Measurements from ENCODE around the gene MTFR1L. TPM values are rescaled to one million over a fixed set of nuclear protein-coding genes. Genes with fewer than 3 reads are reported as not detected.
A peak's percentile ranks its signal among the peaks of the same experiment; 100 is the strongest.

MTFR1L gene
- total RNA-seq, 1 experiment from 2014 or later, result 28.9 TPM

DNA sequence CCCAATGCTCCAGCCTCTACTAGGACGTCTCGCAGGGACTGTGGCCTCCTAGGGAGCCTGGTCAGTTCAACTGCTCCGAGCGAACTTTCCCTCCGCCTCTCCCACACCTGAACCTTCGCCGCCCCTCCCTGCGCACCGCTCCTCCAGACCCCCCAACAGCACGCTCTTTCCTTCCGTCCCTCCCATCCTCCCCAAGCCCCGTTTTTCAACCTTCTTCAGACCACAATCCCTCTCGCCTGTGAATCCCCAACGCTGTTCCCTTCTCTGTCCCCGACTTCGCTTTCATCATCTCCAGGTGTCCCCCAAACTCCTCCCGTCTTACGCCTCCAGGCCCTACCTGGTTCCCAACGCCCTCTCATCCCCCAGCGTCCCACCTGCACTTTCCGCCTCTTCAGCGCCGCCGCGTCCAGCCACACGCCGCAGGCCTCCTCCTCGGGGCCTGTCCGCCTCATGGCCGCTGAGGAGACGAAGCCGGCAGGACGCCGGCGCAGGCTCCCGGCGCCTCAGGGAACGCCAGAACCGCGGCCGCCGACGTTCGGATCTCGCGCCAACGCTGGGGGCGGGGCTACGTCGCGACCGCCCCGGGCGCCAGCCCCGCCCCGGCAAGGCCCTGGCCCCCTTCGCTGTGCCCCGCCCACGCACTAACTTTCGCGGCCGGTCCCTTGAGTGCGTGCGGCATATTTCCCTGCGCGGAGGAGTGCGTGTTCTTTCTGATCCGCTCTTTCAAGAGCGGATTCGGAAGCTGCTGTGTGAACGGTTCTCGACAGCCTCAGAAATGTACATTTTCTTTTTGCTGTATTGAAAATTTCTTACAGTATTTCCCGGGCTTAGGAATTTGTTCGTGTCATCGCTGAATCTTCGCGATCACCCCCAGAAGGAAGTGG, 39.4 kb downstream of the MTFR1L start, which contains the start of gene AUNIP (continued):
- TF ChIP-seq, protein P1, sequence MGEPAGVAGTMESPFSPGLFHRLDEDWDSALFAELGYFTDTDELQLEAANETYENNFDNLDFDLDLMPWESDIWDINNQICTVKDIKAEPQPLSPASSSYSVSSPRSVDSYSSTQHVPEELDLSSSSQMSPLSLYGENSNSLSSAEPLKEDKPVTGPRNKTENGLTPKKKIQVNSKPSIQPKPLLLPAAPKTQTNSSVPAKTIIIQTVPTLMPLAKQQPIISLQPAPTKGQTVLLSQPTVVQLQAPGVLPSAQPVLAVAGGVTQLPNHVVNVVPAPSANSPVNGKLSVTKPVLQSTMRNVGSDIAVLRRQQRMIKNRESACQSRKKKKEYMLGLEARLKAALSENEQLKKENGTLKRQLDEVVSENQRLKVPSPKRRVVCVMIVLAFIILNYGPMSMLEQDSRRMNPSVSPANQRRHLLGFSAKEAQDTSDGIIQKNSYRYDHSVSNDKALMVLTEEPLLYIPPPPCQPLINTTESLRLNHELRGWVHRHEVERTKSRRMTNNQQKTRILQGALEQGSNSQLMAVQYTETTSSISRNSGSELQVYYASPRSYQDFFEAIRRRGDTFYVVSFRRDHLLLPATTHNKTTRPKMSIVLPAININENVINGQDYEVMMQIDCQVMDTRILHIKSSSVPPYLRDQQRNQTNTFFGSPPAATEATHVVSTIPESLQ (CRISPR knock-in tag; IDR thresholded peaks at IDR 0.05), result no peak
- TF ChIP-seq ZBTB21 (CRISPR knock-in tag; IDR thresholded peaks at IDR 0.05; ENCODE audit: borderline replicate concordance), result no peak
- peak; percentile 76; the same call in 1 of the 2 replicates for TF ChIP-seq ZNF416 (CRISPR knock-in tag; IDR thresholded peaks at IDR 0.05)
- TF ChIP-seq SMAD4 (CRISPR knock-in tag; IDR thresholded peaks at IDR 0.05), result 0 out of 2 replicates have a peak, but pooled peaks have one; percentile 38
- no peak for TF ChIP-seq MXD4 (CRISPR knock-in tag; IDR thresholded peaks at IDR 0.05; ENCODE audit: borderline replicate concordance)
- TF ChIP-seq, protein P2, sequence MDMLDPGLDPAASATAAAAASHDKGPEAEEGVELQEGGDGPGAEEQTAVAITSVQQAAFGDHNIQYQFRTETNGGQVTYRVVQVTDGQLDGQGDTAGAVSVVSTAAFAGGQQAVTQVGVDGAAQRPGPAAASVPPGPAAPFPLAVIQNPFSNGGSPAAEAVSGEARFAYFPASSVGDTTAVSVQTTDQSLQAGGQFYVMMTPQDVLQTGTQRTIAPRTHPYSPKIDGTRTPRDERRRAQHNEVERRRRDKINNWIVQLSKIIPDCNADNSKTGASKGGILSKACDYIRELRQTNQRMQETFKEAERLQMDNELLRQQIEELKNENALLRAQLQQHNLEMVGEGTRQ (CRISPR knock-in tag; IDR thresholded peaks at IDR 0.05), result no peak
- TF ChIP-seq ZNF232 (CRISPR knock-in tag; IDR thresholded peaks at IDR 0.05), result no peak; the same call in 1 of the 2 replicates

DNA sequence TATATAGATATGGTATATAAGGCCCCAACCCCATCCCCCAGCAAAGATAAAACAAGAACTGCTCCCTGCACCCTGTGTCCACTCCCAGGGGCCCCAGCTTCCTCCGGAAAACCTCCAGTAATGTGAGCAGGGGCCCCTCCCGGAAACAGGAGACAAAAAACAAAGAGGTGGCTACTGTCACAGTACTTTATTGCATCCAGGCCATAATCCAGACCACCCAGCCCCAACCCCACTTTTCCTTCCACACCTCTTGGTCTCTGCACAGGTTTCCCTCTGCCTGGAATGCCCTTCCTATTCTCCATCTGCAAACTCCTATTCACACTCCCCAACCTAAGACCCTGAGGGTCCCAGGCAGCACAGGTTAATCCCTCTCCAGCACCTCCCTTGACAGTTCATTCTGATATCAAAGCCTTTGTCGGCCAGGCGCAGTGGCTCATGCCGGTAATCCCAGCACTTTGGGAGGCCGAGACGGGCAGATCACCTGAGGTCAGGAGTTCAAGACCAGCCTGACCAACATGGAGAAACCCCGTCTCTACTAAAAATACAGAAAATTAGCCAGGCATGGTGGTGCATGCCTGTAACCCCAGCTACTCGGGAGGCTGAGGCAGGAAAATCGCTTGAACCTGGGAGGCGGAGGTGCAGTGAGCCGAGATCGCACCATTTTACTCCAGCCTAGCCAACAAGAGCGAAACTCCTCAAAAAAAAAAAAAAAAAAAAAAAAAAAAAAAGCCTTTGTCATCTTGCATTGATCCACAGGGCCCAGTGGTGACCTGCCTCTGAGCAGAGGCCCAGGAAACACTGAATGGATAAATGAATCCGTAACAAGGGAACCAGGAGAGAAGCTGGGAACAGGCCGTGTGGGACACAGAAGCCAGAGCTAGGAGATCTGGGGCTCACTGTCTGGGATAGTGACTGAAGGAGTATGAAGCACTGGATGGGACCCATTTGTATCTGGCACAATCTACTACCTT, 41.8 kb downstream of the MTFR1L start:
- Mint-ChIP-seq H3K27ac (no peak overlapping the region; the same call in 1 of the 2 replicates), H3K4me1 (peaks cover 13% of the 10 kb centered on the region), H3K4me3 (no peak overlapping the region), H3K36me3 (peaks cover 6% of the 10 kb centered on the region; the same call in 1 of the 2 replicates), H3K27me3 (ENCODE audit: low read depth) (no peaks in the 10 kb centered on the region), H3K9me3 (no peaks in the 10 kb centered on the region)
- ATAC-seq, result no peak
- ChIA-PET POLR2A (interaction anchor here (1.0 kb wide), 1 partner anchor 13 kb away, joined by 5 read pairs; no protein-coding TSS in a partner anchor), CTCF (interaction anchor here (0.6 to 1.3 kb wide), 2 partner anchors 34 to 356 kb away, joined by 3 to 9 read pairs; no protein-coding TSS in a partner anchor)
- no peak for DNase-seq (ENCODE audit: low spot score)
- no peak for TF ChIP-seq IRF2 (CRISPR knock-in tag; IDR thresholded peaks at IDR 0.05; ENCODE audit: borderline replicate concordance, low read depth)

DNA sequence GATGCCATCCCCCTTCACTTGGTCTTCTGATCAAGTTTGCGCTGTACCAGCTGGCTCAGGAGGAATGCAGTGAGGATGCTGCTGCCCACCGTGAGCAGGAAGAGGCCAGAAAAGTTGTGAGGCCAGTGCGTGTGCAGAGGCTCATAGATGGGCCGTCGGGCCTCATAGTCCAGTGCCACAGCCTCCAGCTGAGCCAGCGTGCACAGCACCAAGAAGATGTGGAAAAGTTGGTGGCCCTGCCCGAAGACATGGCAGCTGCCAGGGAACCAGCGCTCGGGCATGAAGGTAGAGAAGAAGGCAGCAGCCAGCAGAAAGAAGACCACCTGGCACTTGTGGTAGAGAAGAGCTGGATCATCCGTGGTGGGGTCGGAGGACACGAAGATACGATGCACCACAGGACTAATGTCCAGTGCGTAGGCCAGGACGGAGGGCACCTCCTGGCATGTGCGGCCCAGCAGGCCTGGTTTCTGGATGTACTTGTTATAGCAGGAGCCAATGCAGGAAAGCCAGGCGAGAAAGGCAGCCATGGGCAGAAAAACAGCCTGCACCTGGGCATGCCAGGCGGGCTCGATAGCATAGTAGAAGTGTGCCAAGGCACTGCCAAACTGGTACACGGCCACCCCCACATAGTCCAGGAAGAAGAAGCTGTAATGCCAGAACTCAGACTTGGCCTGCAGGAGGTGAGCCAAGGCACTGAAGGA, 43.2 kb downstream of the MTFR1L start:
- Mint-ChIP-seq H3K27me3 (ENCODE audit: low read depth) (no peaks in the 10 kb centered on the region), H3K36me3 (peaks cover 6% of the 10 kb centered on the region; the same call in 1 of the 2 replicates), H3K27ac (no peak overlapping the region), H3K4me1 (peaks cover 19% of the 10 kb centered on the region), H3K4me3 (no peak overlapping the region), H3K9me3 (no peaks in the 10 kb centered on the region)
- no peak for DNase-seq (ENCODE audit: low spot score)
- ChIA-PET CTCF (interaction anchor here (2.1 kb wide), 2 partner anchors 12 to 32 kb away, joined by 8 to 10 read pairs; partner anchors contain the start of gene PAQR7), POLR2A (interaction anchor here (1.0 kb wide), 1 partner anchor 12 kb away, joined by 5 read pairs; no protein-coding TSS in a partner anchor)
- no peak for ATAC-seq
- TF ChIP-seq, protein P3, sequence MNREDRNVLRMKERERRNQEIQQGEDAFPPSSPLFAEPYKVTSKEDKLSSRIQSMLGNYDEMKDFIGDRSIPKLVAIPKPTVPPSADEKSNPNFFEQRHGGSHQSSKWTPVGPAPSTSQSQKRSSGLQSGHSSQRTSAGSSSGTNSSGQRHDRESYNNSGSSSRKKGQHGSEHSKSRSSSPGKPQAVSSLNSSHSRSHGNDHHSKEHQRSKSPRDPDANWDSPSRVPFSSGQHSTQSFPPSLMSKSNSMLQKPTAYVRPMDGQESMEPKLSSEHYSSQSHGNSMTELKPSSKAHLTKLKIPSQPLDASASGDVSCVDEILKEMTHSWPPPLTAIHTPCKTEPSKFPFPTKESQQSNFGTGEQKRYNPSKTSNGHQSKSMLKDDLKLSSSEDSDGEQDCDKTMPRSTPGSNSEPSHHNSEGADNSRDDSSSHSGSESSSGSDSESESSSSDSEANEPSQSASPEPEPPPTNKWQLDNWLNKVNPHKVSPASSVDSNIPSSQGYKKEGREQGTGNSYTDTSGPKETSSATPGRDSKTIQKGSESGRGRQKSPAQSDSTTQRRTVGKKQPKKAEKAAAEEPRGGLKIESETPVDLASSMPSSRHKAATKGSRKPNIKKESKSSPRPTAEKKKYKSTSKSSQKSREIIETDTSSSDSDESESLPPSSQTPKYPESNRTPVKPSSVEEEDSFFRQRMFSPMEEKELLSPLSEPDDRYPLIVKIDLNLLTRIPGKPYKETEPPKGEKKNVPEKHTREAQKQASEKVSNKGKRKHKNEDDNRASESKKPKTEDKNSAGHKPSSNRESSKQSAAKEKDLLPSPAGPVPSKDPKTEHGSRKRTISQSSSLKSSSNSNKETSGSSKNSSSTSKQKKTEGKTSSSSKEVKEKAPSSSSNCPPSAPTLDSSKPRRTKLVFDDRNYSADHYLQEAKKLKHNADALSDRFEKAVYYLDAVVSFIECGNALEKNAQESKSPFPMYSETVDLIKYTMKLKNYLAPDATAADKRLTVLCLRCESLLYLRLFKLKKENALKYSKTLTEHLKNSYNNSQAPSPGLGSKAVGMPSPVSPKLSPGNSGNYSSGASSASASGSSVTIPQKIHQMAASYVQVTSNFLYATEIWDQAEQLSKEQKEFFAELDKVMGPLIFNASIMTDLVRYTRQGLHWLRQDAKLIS (CRISPR knock-in tag; IDR thresholded peaks at IDR 0.05; ENCODE audit: borderline replicate concordance), result no peak
- TF ChIP-seq SMAD4 (CRISPR knock-in tag; IDR thresholded peaks at IDR 0.05) (no peak), MYBL2 (CRISPR knock-in tag; IDR thresholded peaks at IDR 0.05) (no peak), FOXP1 (CRISPR knock-in tag; IDR thresholded peaks at IDR 0.05; ENCODE audit: borderline replicate concordance) (no peak), NR1H2 (CRISPR knock-in tag; IDR thresholded peaks at IDR 0.05) (no peak), ATF1 (CRISPR knock-in tag; IDR thresholded peaks at IDR 0.05) (no peak), JAZF1 (CRISPR knock-in tag; IDR thresholded peaks at IDR 0.05) (no peak), ZNF423 (CRISPR knock-in tag; IDR thresholded peaks at IDR 0.05) (no peak), SMAD3 (CRISPR knock-in tag; IDR thresholded peaks at IDR 0.05; ENCODE audit: borderline replicate concordance) (no peak)
- TF ChIP-seq, protein P4, sequence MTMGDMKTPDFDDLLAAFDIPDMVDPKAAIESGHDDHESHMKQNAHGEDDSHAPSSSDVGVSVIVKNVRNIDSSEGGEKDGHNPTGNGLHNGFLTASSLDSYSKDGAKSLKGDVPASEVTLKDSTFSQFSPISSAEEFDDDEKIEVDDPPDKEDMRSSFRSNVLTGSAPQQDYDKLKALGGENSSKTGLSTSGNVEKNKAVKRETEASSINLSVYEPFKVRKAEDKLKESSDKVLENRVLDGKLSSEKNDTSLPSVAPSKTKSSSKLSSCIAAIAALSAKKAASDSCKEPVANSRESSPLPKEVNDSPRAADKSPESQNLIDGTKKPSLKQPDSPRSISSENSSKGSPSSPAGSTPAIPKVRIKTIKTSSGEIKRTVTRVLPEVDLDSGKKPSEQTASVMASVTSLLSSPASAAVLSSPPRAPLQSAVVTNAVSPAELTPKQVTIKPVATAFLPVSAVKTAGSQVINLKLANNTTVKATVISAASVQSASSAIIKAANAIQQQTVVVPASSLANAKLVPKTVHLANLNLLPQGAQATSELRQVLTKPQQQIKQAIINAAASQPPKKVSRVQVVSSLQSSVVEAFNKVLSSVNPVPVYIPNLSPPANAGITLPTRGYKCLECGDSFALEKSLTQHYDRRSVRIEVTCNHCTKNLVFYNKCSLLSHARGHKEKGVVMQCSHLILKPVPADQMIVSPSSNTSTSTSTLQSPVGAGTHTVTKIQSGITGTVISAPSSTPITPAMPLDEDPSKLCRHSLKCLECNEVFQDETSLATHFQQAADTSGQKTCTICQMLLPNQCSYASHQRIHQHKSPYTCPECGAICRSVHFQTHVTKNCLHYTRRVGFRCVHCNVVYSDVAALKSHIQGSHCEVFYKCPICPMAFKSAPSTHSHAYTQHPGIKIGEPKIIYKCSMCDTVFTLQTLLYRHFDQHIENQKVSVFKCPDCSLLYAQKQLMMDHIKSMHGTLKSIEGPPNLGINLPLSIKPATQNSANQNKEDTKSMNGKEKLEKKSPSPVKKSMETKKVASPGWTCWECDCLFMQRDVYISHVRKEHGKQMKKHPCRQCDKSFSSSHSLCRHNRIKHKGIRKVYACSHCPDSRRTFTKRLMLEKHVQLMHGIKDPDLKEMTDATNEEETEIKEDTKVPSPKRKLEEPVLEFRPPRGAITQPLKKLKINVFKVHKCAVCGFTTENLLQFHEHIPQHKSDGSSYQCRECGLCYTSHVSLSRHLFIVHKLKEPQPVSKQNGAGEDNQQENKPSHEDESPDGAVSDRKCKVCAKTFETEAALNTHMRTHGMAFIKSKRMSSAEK (CRISPR knock-in tag; IDR thresholded peaks at IDR 0.05; ENCODE audit: borderline replicate concordance), result no peak
